H9 (cell line): ENCODE measurements around the gene C16orf78. TPM values are rescaled to one million over a fixed set of nuclear protein-coding genes. Genes with fewer than 3 reads are reported as not detected.

Experiments
- DNase-seq: peaks from one replicate; pipeline ENCODE4 v3.0.0-alpha.2; 2017
- H2AFZ ChIP-seq: one replicate; pipeline ENCODE4 v1.6.1; 2013; ENCODE audit warnings: mild to moderate bottlenecking, low read length, control low read depth, moderate library complexity
- H2AK5ac ChIP-seq: 2 replicates; pipeline ENCODE4 v1.6.1; 2013; ENCODE audit warnings: low read length, control low read depth, mixed read lengths; ENCODE audit not compliant: insufficient read length
- H2BK120ac ChIP-seq: one replicate; pipeline ENCODE4 v1.6.1; 2013; ENCODE audit warnings: low read depth, mild to moderate bottlenecking, low read length, control low read depth, inconsistent platforms; ENCODE audit not compliant: poor library complexity, severe bottlenecking
- H2BK12ac ChIP-seq: 2 replicates; pipeline ENCODE4 v1.6.1; 2013; ENCODE audit warnings: low read length, control low read depth, mixed read lengths, low read depth; ENCODE audit not compliant: insufficient read length
- H2BK15ac ChIP-seq: 2 replicates; pipeline ENCODE4 v1.6.1; 2013; ENCODE audit warnings: low read depth, low read length, control low read depth
- H2BK20ac ChIP-seq: one replicate; pipeline ENCODE4 v1.6.1; 2013; ENCODE audit warnings: low read depth, mild to moderate bottlenecking, low read length, control low read depth, inconsistent platforms; ENCODE audit not compliant: poor library complexity, severe bottlenecking
- H2BK5ac ChIP-seq: 2 replicates; pipeline ENCODE4 v1.6.1; 2013; ENCODE audit warnings: low read length, control low read depth, mixed read lengths; ENCODE audit not compliant: insufficient read length
- H3K14ac ChIP-seq: 2 replicates; pipeline ENCODE4 v1.6.1; 2013; ENCODE audit warnings: low read length, control low read depth; ENCODE audit not compliant: insufficient read depth
- H3K18ac ChIP-seq: 2 replicates; pipeline ENCODE4 v1.6.1; 2013; ENCODE audit warnings: low read depth, mild to moderate bottlenecking, mixed read lengths, low read length, control low read depth; ENCODE audit not compliant: insufficient read length
- H3K23ac ChIP-seq: 2 replicates; pipeline ENCODE4 v1.6.1; 2013; ENCODE audit warnings: low read length, control low read depth, mixed read lengths, low read depth; ENCODE audit not compliant: insufficient read length
- H3K23me2 ChIP-seq: 2 replicates; pipeline ENCODE4 v1.6.1; 2013; ENCODE audit warnings: low read depth, mild to moderate bottlenecking, mixed read lengths, low read length, control low read depth; ENCODE audit not compliant: insufficient read length, poor library complexity, severe bottlenecking
- H3K27ac ChIP-seq: 2 replicates; pipeline ENCODE4 v1.5.1; 2013; ENCODE audit warnings: low read length, control low read depth, mixed read lengths, low read depth; ENCODE audit not compliant: insufficient read length
- H3K27me3 ChIP-seq: 2 replicates; pipeline ENCODE4 v1.6.1; 2013; ENCODE audit warnings: low read length, control low read depth, inconsistent platforms; ENCODE audit not compliant: insufficient read depth
- H3K4ac ChIP-seq: 2 replicates; pipeline ENCODE4 v1.6.1; 2013; ENCODE audit warnings: low read depth, mild to moderate bottlenecking, control low read depth, inconsistent platforms, low read length, moderate library complexity
- H3K4me1 ChIP-seq: 2 replicates; pipeline ENCODE4 v1.6.1; 2013; ENCODE audit warnings: low read length, control low read depth, inconsistent platforms; ENCODE audit not compliant: insufficient read depth
- H3K4me2 ChIP-seq: 2 replicates; pipeline ENCODE4 v1.6.1; 2013; ENCODE audit warnings: low read length, control low read depth, mixed read lengths; ENCODE audit not compliant: insufficient read length, insufficient read depth
- H3K56ac ChIP-seq: 2 replicates; pipeline ENCODE4 v1.6.1; 2013; ENCODE audit warnings: low read depth, mild to moderate bottlenecking, mixed read lengths, low read length, control low read depth; ENCODE audit not compliant: insufficient read length
- H3K79me1 ChIP-seq: 2 replicates; pipeline ENCODE4 v1.6.1; 2013; ENCODE audit warnings: low read depth, mild to moderate bottlenecking, moderate library complexity, low read length, control low read depth, inconsistent platforms; ENCODE audit not compliant: insufficient read depth, poor library complexity, severe bottlenecking
- H3K79me2 ChIP-seq: 2 replicates; pipeline ENCODE4 v1.6.1; 2013; ENCODE audit warnings: low read length, control low read depth, inconsistent platforms; ENCODE audit not compliant: insufficient read depth
- H3K9ac ChIP-seq: 2 replicates; pipeline ENCODE4 v1.6.1; 2013; ENCODE audit warnings: low read length, control low read depth, mixed read lengths; ENCODE audit not compliant: insufficient read length; ENCODE audit errors: extremely low read depth
- H3K9me3 ChIP-seq: one replicate; pipeline ENCODE4 v1.6.1; 2013; ENCODE audit warnings: low read depth, low read length, inconsistent platforms; ENCODE audit not compliant: control insufficient read depth
- H3T11ph ChIP-seq: one replicate; pipeline ENCODE4 v1.6.1; 2013; ENCODE audit warnings: mild to moderate bottlenecking, low read length, control low read depth, inconsistent platforms
- H4K20me1 ChIP-seq: one replicate; pipeline ENCODE4 v1.6.1; 2013; ENCODE audit not compliant: control insufficient read depth, insufficient read length, insufficient read depth
- H4K5ac ChIP-seq: 2 replicates; pipeline ENCODE4 v1.6.1; 2013; ENCODE audit warnings: low read depth, mild to moderate bottlenecking, mixed read lengths, low read length, control low read depth; ENCODE audit not compliant: insufficient read length
- H4K8ac ChIP-seq: replicated peaks from 2 replicates; pipeline ENCODE4 v1.6.1; 2013; ENCODE audit warnings: low read length, control low read depth, mixed read lengths, low read depth; ENCODE audit not compliant: insufficient read length
- H4K91ac ChIP-seq: 2 replicates; pipeline ENCODE4 v1.6.1; 2013; ENCODE audit warnings: low read depth, mild to moderate bottlenecking, moderate library complexity, mixed read lengths, low read length, control low read depth; ENCODE audit not compliant: insufficient read length
- H3K27ac Mint-ChIP-seq, 3 experiments: 2 replicates in 2 of 3; 3 replicates in 1 of 3; pipeline ENCODE4 v1.8.0; 2020 to 2021; ENCODE audit warnings: mixed read lengths in 3 of 3, mild to moderate bottlenecking in 1 of 3, moderate library complexity in 1 of 3
- H3K27me3 Mint-ChIP-seq: 2 replicates; pipeline ENCODE4 v1.8.0; 2021; ENCODE audit warnings: low read depth, mild to moderate bottlenecking, moderate library complexity, mixed read lengths
- H3K36me3 Mint-ChIP-seq, 3 experiments: 2 replicates in 2 of 3; 3 replicates in 1 of 3; pipeline ENCODE4 v1.8.0; 2020 to 2021; ENCODE audit warnings: low read depth in 3 of 3, mixed read lengths in 3 of 3; ENCODE audit not compliant: insufficient read depth in 1 of 3
- H3K4me1 Mint-ChIP-seq, 2 experiments: 2 replicates each; pipeline ENCODE4 v1.8.0; 2020; ENCODE audit warnings: mixed read lengths in 2 of 2
- H3K4me3 Mint-ChIP-seq, 2 experiments: 2 replicates in 1 of 2; 3 replicates in 1 of 2; pipeline ENCODE4 v1.8.0; 2020 to 2021; ENCODE audit warnings: mild to moderate bottlenecking in 2 of 2, mixed read lengths in 2 of 2, moderate library complexity in 1 of 2
- H3K9me3 Mint-ChIP-seq, 2 experiments: 2 replicates in 1 of 2; 3 replicates in 1 of 2; pipeline ENCODE4 v1.8.0; 2020; ENCODE audit warnings: mild to moderate bottlenecking in 2 of 2, mixed read lengths in 2 of 2, moderate library complexity in 1 of 2
- CTCF ChIP-seq: fragments of 200-600 bp; sonication (generic); conservative IDR thresholded peaks from 3 replicates; pipeline ENCODE4 v1.8.0; 2021; ENCODE audit warnings: antibody characterized with exemption, mild to moderate bottlenecking
- WGBS: extraction: QIAGEN DNeasy Blood & Tissue Kit; methylation state at CpG from one replicate; pipeline ENCODE4 v1.1.7; 2013; ENCODE audit warnings: missing lambda C conversion rate, low lambda C conversion rate, mixed read lengths; ENCODE audit not compliant: insufficient read length; ENCODE audit errors: extremely low coverage; 5-methylcytosine and 5-hydroxymethylcytosine counted together
- total RNA-seq: library from RNA; stranded (reverse); gene quantifications from 2 replicates; pipeline ENCODE4 v1.2.1, GENCODE V29; 2021

C16orf78 gene
- total RNA-seq, 1 experiment from 2014 or later: not detected

- peaks cover 7% of the 10 kb centered on the region for H3K27me3 Mint-ChIP-seq
- Histone ChIP-seq H3K9me3 (no peaks in the 10 kb centered on the region), H3K23me2 (no peaks in the 10 kb centered on the region), H3K27me3 (no peaks in the 10 kb centered on the region), H2BK5ac (no peak overlapping the region), H3K27ac (no peak overlapping the region), H4K91ac (no peak overlapping the region), H2BK15ac (no peak overlapping the region), H4K20me1 (no peaks in the 10 kb centered on the region), H2AK5ac (no peak overlapping the region), H3K4me2 (no peak overlapping the region), H3K4ac (no peak overlapping the region), H3K18ac (no peak overlapping the region), H3K4me1 (no peaks in the 10 kb centered on the region), H2BK12ac (no peak overlapping the region), H3K56ac (no peak overlapping the region), H4K5ac (no peak overlapping the region), H2BK20ac (no peak overlapping the region), H3K79me2 (no peaks in the 10 kb centered on the region), H4K8ac (no peak overlapping the region), H3K14ac (no peak overlapping the region), H2AFZ (no peak overlapping the region), H3K23ac (no peak overlapping the region), H3T11ph (no peak overlapping the region), H2BK120ac (no peak overlapping the region), H3K9ac (no peak overlapping the region), H3K79me1 (no peaks in the 10 kb centered on the region)
- H3K4me1 Mint-ChIP-seq: peaks cover 24 to 34% of the 10 kb centered on the region in 2 experiments
- no CpG with 5 or more reads among the region's 6 CpGs for WGBS
- peaks cover 0 to 4% of the 10 kb centered on the region in 2 experiments; a peak in 1 of 5 replicates for H3K9me3 Mint-ChIP-seq
- no peak overlapping the region for H3K4me3 Mint-ChIP-seq
- no peaks in the 10 kb centered on the region; a peak in 1 of 7 replicates for H3K36me3 Mint-ChIP-seq
- no peak for DNase-seq
- no peak overlapping the region; a peak in 1 of 7 replicates for H3K27ac Mint-ChIP-seq
- no peak for TF ChIP-seq CTCF
Measured at GRCh38 chr16:49354101-49354500, 19.5 kb upstream of the C16orf78 start.
